SU-DHL-6 (cell line): ENCODE measurements around the gene FHAD1.

ENCODE experiments used
- CTCF ChIP-seq: fragments of 200-600 bp; sonication (generic); IDR thresholded peaks from one replicate; pipeline ENCODE4 v1.5.1; 2017; ENCODE audit warnings: antibody characterized with exemption, mild to moderate bottlenecking, low read length, moderate library complexity; ENCODE audit not compliant: insufficient read depth, poor library complexity, severe bottlenecking
- EZH2phosphoT487 ChIP-seq: fragments of 200-600 bp; sonication (generic), shearing (Covaris generic); conservative IDR thresholded peaks from 2 replicates; pipeline ENCODE4 v1.6.1; 2018; ENCODE audit warnings: mild to moderate bottlenecking, antibody characterized with exemption, low read length, moderate library complexity, mixed read lengths

- TF ChIP-seq CTCF (no peak), EZH2phosphoT487 (no peak)
Measured at GRCh38 chr1:15446212-15446611, 199.2 kb downstream of the FHAD1 start.
